ENCODE measurements around the gene CRHR2. TPM values are rescaled to one million over a fixed set of nuclear protein-coding genes. Genes with fewer than 3 reads are reported as not detected.

The CRHR2 gene
- total and polyA plus RNA-seq, 4 donors: 0.23 to 1.5 TPM; not detected in 2

- Histone ChIP-seq H3K9me3 (ENCODE audit: control insufficient read depth, low read length) (no peaks in the 10 kb centered on the region), H3K4me1 (ENCODE audit: control insufficient read depth in 1 of 2, insufficient read depth in 2 of 2, low read length in 2 of 2) (no peaks in the 10 kb centered on the region), H3K36me3 (ENCODE audit: control insufficient read depth in 1 of 2, insufficient read depth in 2 of 2, low read length in 1 of 2) (no peaks in the 10 kb centered on the region), H3K4me3 (ENCODE audit: low read length in 2 of 2) (no peak overlapping the region), H3K27me3 (ENCODE audit: control insufficient read depth in 1 of 2, insufficient read depth in 2 of 2, low read length in 1 of 2) (no peaks in the 10 kb centered on the region), H3K27ac (ENCODE audit: low read depth in 1 of 2, low read length in 2 of 2) (no peak overlapping the region)
- ATAC-seq (ENCODE audit: low FRiP score) (no peak), DNase-seq (peak in 1 of 2 donors; percentile 46)
- intact Hi-C loops (cut with DNase I): no loop called here
- 84 to 85% methylated on average over 21 of the region's 21 CpGs for WGBS, 2 donors
Measured at GRCh38 chr7:30656006-30656957, 26.0 kb downstream of the CRHR2 start.

GRCh38 chr7:30655096-30655970 lies 26.9 kb downstream of the CRHR2 start:
- H3K4me3 ChIP-seq (ENCODE audit: low read length in 2 of 2): no peak overlapping the region
- no peaks in the 10 kb centered on the region for H3K4me1 ChIP-seq (ENCODE audit: control insufficient read depth in 1 of 2, insufficient read depth in 2 of 2, low read length in 2 of 2)
- H3K27me3 ChIP-seq (ENCODE audit: control insufficient read depth in 1 of 2, insufficient read depth in 2 of 2, low read length in 1 of 2): no peaks in the 10 kb centered on the region
- no peaks in the 10 kb centered on the region for H3K9me3 ChIP-seq (ENCODE audit: control insufficient read depth, low read length)
- intact Hi-C loops (cut with DNase I): no loop called here
- H3K27ac ChIP-seq (ENCODE audit: low read depth in 1 of 2, low read length in 2 of 2): no peak overlapping the region
- H3K36me3 ChIP-seq (ENCODE audit: control insufficient read depth in 1 of 2, insufficient read depth in 2 of 2, low read length in 1 of 2): no peaks in the 10 kb centered on the region
- no peak for DNase-seq
- ATAC-seq (ENCODE audit: low FRiP score): no peak
- WGBS, 2 donors: 92 to 96% methylated on average over 19 to 22 of the region's 22 CpGs

- no peaks in the 10 kb centered on the region for H3K27me3 ChIP-seq (ENCODE audit: control insufficient read depth in 1 of 2, insufficient read depth in 2 of 2, low read length in 1 of 2)
- no peaks in the 10 kb centered on the region for H3K9me3 ChIP-seq (ENCODE audit: control insufficient read depth, low read length)
- H3K4me3 ChIP-seq (ENCODE audit: low read length in 2 of 2): no peak overlapping the region
- no peak for ATAC-seq (ENCODE audit: low FRiP score)
- no peaks in the 10 kb centered on the region for H3K36me3 ChIP-seq (ENCODE audit: control insufficient read depth in 1 of 2, insufficient read depth in 2 of 2, low read length in 1 of 2)
- DNase-seq: no peak
- WGBS, 2 donors: 88 to 93% methylated on average over 15 of the region's 15 CpGs
- intact Hi-C loops (cut with DNase I): no loop called here
- no peaks in the 10 kb centered on the region for H3K4me1 ChIP-seq (ENCODE audit: control insufficient read depth in 1 of 2, insufficient read depth in 2 of 2, low read length in 2 of 2)
- H3K27ac ChIP-seq (ENCODE audit: low read depth in 1 of 2, low read length in 2 of 2): no peak overlapping the region
Measured at GRCh38 chr7:30654296-30655090, 27.8 kb downstream of the CRHR2 start.

- intact Hi-C loops (cut with DNase I): no loop called here
- DNase-seq (no peak), ATAC-seq (ENCODE audit: low FRiP score) (no peak)
- H3K27ac ChIP-seq (ENCODE audit: low read depth in 1 of 2, low read length in 2 of 2): no peak overlapping the region
- no peaks in the 10 kb centered on the region for H3K27me3 ChIP-seq (ENCODE audit: control insufficient read depth in 1 of 2, insufficient read depth in 2 of 2, low read length in 1 of 2)
- no peak overlapping the region for H3K4me3 ChIP-seq (ENCODE audit: low read length in 2 of 2)
- H3K4me1 ChIP-seq (ENCODE audit: control insufficient read depth in 1 of 2, insufficient read depth in 2 of 2, low read length in 2 of 2): no peaks in the 10 kb centered on the region
- H3K36me3 ChIP-seq (ENCODE audit: control insufficient read depth in 1 of 2, insufficient read depth in 2 of 2, low read length in 1 of 2): no peaks in the 10 kb centered on the region
- 92% methylated on average over 19 of the region's 19 CpGs for WGBS, 2 donors
- no peaks in the 10 kb centered on the region for H3K9me3 ChIP-seq (ENCODE audit: control insufficient read depth, low read length)
Measured at GRCh38 chr7:30652698-30653641, 29.3 kb downstream of the CRHR2 start.

GRCh38 chr7:30652132-30652531 lies 30.1 kb downstream of the CRHR2 start:
- no peaks in the 10 kb centered on the region for H3K27me3 ChIP-seq (ENCODE audit: control insufficient read depth in 1 of 2, insufficient read depth in 2 of 2, low read length in 1 of 2)
- 86 to 90% methylated on average over 7 of the region's 7 CpGs for WGBS, 2 donors
- no peak overlapping the region for H3K27ac ChIP-seq (ENCODE audit: low read depth in 1 of 2, low read length in 2 of 2)
- DNase-seq (no peak), ATAC-seq (ENCODE audit: low FRiP score) (no peak)
- no peak overlapping the region for H3K4me3 ChIP-seq (ENCODE audit: low read length in 2 of 2)
- H3K9me3 ChIP-seq (ENCODE audit: control insufficient read depth, low read length): no peaks in the 10 kb centered on the region
- intact Hi-C loops (cut with DNase I): no loop called here
- H3K36me3 ChIP-seq (ENCODE audit: control insufficient read depth in 1 of 2, insufficient read depth in 2 of 2, low read length in 1 of 2): no peaks in the 10 kb centered on the region
- H3K4me1 ChIP-seq (ENCODE audit: control insufficient read depth in 1 of 2, insufficient read depth in 2 of 2, low read length in 2 of 2): no peaks in the 10 kb centered on the region

- H3K27ac ChIP-seq (ENCODE audit: low read depth in 1 of 2, low read length in 2 of 2): no peak overlapping the region
- no peak overlapping the region for H3K4me3 ChIP-seq (ENCODE audit: low read length in 2 of 2)
- H3K4me1 ChIP-seq (ENCODE audit: control insufficient read depth in 1 of 2, insufficient read depth in 2 of 2, low read length in 2 of 2): no peaks in the 10 kb centered on the region
- no peaks in the 10 kb centered on the region for H3K9me3 ChIP-seq (ENCODE audit: control insufficient read depth, low read length)
- H3K36me3 ChIP-seq (ENCODE audit: control insufficient read depth in 1 of 2, insufficient read depth in 2 of 2, low read length in 1 of 2): no peaks in the 10 kb centered on the region
- no peaks in the 10 kb centered on the region for H3K27me3 ChIP-seq (ENCODE audit: control insufficient read depth in 1 of 2, insufficient read depth in 2 of 2, low read length in 1 of 2)
- WGBS, 2 donors: 87 to 91% methylated on average over 7 of the region's 7 CpGs
- DNase-seq (no peak), ATAC-seq (ENCODE audit: low FRiP score) (no peak)
- intact Hi-C loops (cut with DNase I): no loop called here
Measured at GRCh38 chr7:30650421-30650808, 31.8 kb downstream of the CRHR2 start.

- Histone ChIP-seq H3K36me3 (ENCODE audit: control insufficient read depth in 1 of 2, insufficient read depth in 2 of 2, low read length in 1 of 2) (no peaks in the 10 kb centered on the region), H3K4me1 (ENCODE audit: control insufficient read depth in 1 of 2, insufficient read depth in 2 of 2, low read length in 2 of 2) (no peaks in the 10 kb centered on the region), H3K27ac (ENCODE audit: low read depth in 1 of 2, low read length in 2 of 2) (no peak overlapping the region), H3K27me3 (ENCODE audit: control insufficient read depth in 1 of 2, insufficient read depth in 2 of 2, low read length in 1 of 2) (no peaks in the 10 kb centered on the region), H3K4me3 (ENCODE audit: low read length in 2 of 2) (no peak overlapping the region), H3K9me3 (ENCODE audit: control insufficient read depth, low read length) (no peaks in the 10 kb centered on the region)
- DNase-seq (no peak), ATAC-seq (ENCODE audit: low FRiP score) (no peak)
- WGBS, 2 donors: 91% methylated on average over 13 of the region's 13 CpGs
- intact Hi-C loops (cut with DNase I): loop anchor here in 1 of 2 donors (10.0 kb wide), 1 partner anchor 85 kb away; no protein-coding TSS in a partner anchor
Measured at GRCh38 chr7:30649717-30650420, 32.4 kb downstream of the CRHR2 start.

All from aorta (tissue), 5 donors.